Stomach (tissue), 9 donors: Measurements from ENCODE around the gene PLPP2. TPM values are rescaled to one million over a fixed set of nuclear protein-coding genes. Genes with fewer than 3 reads are reported as not detected.
"Not testable (repeated sequence)": the region's sequence is repeated elsewhere in the genome, so short reads cannot be mapped to it uniquely, and the experiment has no call there.

Experiments used
- DNase-seq, 2 donors: peaks; one replicate each; pipeline versions ENCODE4 v3.0.0 to v3.0.0-alpha.2; 2013 to 2019
- H3K27ac ChIP-seq, 5 donors: fragments of 200-600 bp in 4 of 5; sonication (generic) in 4 of 5; one replicate each; pipeline ENCODE4 v1.5.1; 2013 to 2019; ENCODE audit warnings: mild to moderate bottlenecking in 1 of 5, moderate library complexity in 1 of 5
- H3K27me3 ChIP-seq, 3 donors: fragments of 200-600 bp; sonication (generic); one replicate each; pipeline ENCODE4 v1.5.1; 2017 to 2019; ENCODE audit warnings: mixed run types in 1 of 3
- H3K36me3 ChIP-seq, 4 donors: fragments of 200-600 bp; sonication (generic); 1 replicate in 3 of 4; 2 replicates in 1 of 4; pipeline ENCODE4 v1.5.1; 2016 to 2019
- H3K4me1 ChIP-seq, 4 donors: fragments of 200-600 bp; sonication (generic); one replicate each; pipeline ENCODE4 v1.5.1; 2016 to 2019
- H3K4me3 ChIP-seq, 4 donors: fragments of 200-600 bp; sonication (generic) in 3 of 4; one replicate each; pipeline ENCODE4 v1.5.1; 2016 to 2019; ENCODE audit warnings: mild to moderate bottlenecking in 1 of 4
- H3K9me3 ChIP-seq, 4 donors: fragments of 200-600 bp; sonication (generic); one replicate each; pipeline ENCODE4 v1.5.1; 2016 to 2019
- EP300 ChIP-seq: sonication (generic); formaldehyde crosslinking; IDR thresholded peaks from one replicate; pipeline ENCODE4 v1.6.1; 2017; ENCODE audit warnings: antibody characterized with exemption
- POLR2A ChIP-seq, 4 donors: fragments of 450-650 bp; IDR thresholded peaks; one replicate each; pipeline ENCODE4 v1.6.1; 2016; ENCODE audit warnings: antibody characterized with exemption in 4 of 4, control low read depth in 2 of 4, mild to moderate bottlenecking in 1 of 4, moderate library complexity in 1 of 4
- POLR2AphosphoS5 ChIP-seq, 3 donors: sonication (generic); formaldehyde crosslinking; IDR thresholded peaks; one replicate each; pipeline ENCODE4 v1.6.1; 2016; ENCODE audit warnings: antibody characterized with exemption in 3 of 3
- WGBS, 5 donors: extraction: QIAGEN DNeasy Blood & Tissue Kit in 3 of 5; methylation state at CpG; one replicate each; pipeline versions ENCODE4 v1.1.5 to v1.1.7; 2013 to 2018; 5-methylcytosine and 5-hydroxymethylcytosine counted together
- intact Hi-C: fragments of 100-400 bp; cut with DNase I; formaldehyde crosslinking; loops from one replicate; pipeline ENCODE4 v1.15.1; 2023; ENCODE audit warnings: low total_unique reads
- polyA plus RNA-seq, 3 donors: library from polyadenylated mRNA; stranded (reverse); fragments of 200-250 nt; gene quantifications; one replicate each; pipeline ENCODE4 v1.2.3, GENCODE V29; 2013
- total RNA-seq, 5 donors: library from RNA; depleted of rRNA; stranded (reverse); fragments of >200 nt; gene quantifications; one replicate each; pipeline versions ENCODE4 v1.1.0 to v1.2.3, GENCODE V29; 2014 to 2016
- TF ChIP-seq, protein P1 (sequence below), 7 experiments: fragments of 450-650 bp in 4 of 7; fragments of 200-600 bp in 3 of 7; sonication (generic) in 3 of 7; IDR thresholded peaks; one replicate each; pipeline ENCODE4 v1.5.1; 2016 to 2019; ENCODE audit warnings: antibody characterized with exemption in 7 of 7, control low read depth in 2 of 7, mild to moderate bottlenecking in 1 of 7
- donor health status: healthy with polysubstance abuse.
- donor health status: Bipolar disorder and iron deficiency.
- donor health status: healthy.

The PLPP2 gene
- total and polyA plus RNA-seq, 8 donors, result 22.2 to 228 (median 46.1) TPM

DNA sequence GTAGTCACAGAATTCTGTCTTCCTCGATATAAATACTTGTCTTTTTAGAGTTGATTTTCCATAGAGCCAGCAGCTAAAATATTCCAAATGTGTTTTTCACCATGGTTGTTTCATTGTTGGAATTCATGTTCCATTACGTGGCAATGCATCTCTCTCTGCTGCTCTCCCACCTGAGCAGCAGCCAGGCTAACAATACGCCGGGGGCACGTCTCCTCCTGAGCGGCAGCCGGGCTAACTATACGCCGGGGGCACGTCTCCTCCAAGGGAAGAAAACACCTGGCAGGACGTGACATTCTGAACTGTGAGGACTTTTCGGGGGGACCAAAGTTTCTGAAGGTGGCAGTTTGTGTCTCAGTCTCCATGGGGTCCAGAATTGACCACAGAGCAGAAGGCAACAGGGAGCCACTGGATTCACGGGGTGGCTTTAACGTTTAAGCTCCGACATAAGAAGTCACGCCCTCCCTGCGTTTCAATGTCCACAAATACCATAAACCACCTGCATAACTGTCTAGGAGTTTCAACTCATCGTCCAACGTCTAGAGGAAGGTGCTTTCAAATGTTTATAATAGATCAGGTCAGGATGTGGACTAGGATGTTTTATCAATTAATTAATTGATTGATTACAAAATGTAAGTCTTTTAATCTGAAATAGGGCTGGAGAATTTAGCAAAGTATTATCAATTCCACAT is 15.1 kb downstream of the PLPP2 start:
- WGBS, 5 donors, result 84 to 88% (median 85%) methylated on average over 19 of the region's 19 CpGs
- intact Hi-C loops, result no loop called here
- peaks cover 3 to 22% (median 18%) of the 10 kb centered on the region in 4 donors for H3K36me3 ChIP-seq
- H3K27ac ChIP-seq, result no peak overlapping the region
- no peaks in the 10 kb centered on the region for H3K4me1 ChIP-seq
- no peak for TF ChIP-seq EP300
- no peak for TF ChIP-seq POLR2AphosphoS5 (IDR thresholded peaks at IDR 0.05)
- peaks cover 0 to 55% (median 0%) of the 10 kb centered on the region in 3 donors for H3K27me3 ChIP-seq
- no peak for DNase-seq
- no peak overlapping the region for H3K4me3 ChIP-seq
- H3K9me3 ChIP-seq, result no peaks in the 10 kb centered on the region

DNA sequence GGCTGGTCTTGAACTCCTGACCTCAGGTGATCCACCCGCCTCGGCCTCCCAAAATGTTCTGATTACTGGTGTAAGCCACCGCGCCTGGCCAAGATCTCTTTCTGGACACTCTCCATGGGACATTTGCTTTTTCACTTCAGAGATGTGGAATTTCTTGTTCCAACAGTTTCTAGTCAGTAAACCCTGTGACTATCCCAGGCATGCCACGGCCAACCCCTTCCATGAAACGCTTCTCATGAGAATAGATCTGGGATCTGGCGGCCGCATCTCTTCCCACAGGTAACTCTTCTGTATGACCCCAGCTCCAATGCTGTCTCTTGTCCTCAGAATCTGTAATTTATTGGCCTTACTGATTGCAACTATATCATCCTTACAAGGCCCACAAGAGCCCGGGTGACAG is 16.2 kb downstream of the PLPP2 start:
- Histone ChIP-seq H3K36me3 (peaks cover 0 to 11% (median 7%) of the 10 kb centered on the region in 4 donors), H3K4me3 (no peak overlapping the region), H3K27me3 (peaks cover 0 to 45% (median 0%) of the 10 kb centered on the region in 3 donors), H3K4me1 (no peaks in the 10 kb centered on the region), H3K27ac (no peak overlapping the region), H3K9me3 (no peaks in the 10 kb centered on the region)
- intact Hi-C loops, result no loop called here
- TF ChIP-seq, protein P1, sequence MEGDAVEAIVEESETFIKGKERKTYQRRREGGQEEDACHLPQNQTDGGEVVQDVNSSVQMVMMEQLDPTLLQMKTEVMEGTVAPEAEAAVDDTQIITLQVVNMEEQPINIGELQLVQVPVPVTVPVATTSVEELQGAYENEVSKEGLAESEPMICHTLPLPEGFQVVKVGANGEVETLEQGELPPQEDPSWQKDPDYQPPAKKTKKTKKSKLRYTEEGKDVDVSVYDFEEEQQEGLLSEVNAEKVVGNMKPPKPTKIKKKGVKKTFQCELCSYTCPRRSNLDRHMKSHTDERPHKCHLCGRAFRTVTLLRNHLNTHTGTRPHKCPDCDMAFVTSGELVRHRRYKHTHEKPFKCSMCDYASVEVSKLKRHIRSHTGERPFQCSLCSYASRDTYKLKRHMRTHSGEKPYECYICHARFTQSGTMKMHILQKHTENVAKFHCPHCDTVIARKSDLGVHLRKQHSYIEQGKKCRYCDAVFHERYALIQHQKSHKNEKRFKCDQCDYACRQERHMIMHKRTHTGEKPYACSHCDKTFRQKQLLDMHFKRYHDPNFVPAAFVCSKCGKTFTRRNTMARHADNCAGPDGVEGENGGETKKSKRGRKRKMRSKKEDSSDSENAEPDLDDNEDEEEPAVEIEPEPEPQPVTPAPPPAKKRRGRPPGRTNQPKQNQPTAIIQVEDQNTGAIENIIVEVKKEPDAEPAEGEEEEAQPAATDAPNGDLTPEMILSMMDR (IDR thresholded peaks at IDR 0.05), result no peak
- TF ChIP-seq EP300 (no peak), POLR2AphosphoS5 (IDR thresholded peaks at IDR 0.05) (no peak), POLR2A (IDR thresholded peaks at IDR 0.05) (no peak)
- no peak for DNase-seq
- 90 to 95% (median 92%) methylated on average over 9 of the region's 9 CpGs for WGBS, 5 donors

DNA sequence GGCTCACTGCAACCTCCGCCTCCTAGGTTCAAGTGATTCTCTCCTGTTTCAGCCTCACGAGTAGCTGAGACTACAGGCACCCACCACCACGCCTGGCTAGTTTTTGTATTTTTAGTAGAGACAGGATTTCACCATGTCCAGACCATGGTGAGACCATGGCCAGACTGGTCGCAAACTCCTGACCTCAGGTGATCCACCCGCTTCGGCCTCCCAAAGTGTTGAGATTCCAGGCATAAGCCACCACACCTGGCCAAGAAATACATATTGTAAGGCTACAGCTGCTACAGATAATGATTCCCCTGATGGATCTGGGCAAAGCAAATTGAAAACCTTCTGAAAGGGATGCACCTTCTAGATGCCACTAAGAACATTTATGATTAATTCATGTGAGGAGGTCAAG is 17.8 kb downstream of the PLPP2 start:
- Histone ChIP-seq H3K9me3 (no peaks in the 10 kb centered on the region), H3K4me1 (no peaks in the 10 kb centered on the region), H3K27me3 (peaks cover 0 to 42% (median 0%) of the 10 kb centered on the region in 3 donors), H3K4me3 (no peak overlapping the region), H3K36me3 (no peaks in the 10 kb centered on the region), H3K27ac (no peak overlapping the region)
- 87 to 91% (median 89%) methylated on average over 4 to 6 of the region's 6 CpGs for WGBS, 5 donors
- no peak for DNase-seq
- intact Hi-C loops, result no loop called here
- TF ChIP-seq POLR2A (IDR thresholded peaks at IDR 0.05), result no peak
- no peak for TF ChIP-seq EP300
- no peak for TF ChIP-seq POLR2AphosphoS5 (IDR thresholded peaks at IDR 0.05)
- TF ChIP-seq, protein P1 (IDR thresholded peaks at IDR 0.05), result no peak

DNA sequence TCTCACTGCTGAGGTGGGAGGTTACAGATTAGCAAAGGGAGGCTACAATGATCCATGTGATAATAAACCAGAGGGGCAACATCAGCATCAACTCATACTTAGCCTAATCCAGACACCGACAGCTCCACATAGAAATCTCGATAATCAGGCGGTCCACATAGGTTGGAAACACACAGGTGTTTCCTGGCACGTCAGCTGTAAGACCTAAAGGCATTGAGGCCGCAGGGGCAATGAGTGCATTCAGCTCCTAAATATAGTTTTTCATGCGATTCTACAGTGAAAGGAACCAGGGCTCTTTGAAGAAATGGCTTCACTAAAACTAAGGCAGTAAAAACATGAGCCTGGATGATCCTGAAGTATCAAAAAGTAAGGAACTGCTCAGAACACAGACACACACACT is 19.3 kb downstream of the PLPP2 start:
- H3K4me3 ChIP-seq, result no peak overlapping the region
- 55 to 73% (median 69%) methylated on average over 6 of the region's 6 CpGs for WGBS, 5 donors
- H3K27ac ChIP-seq, result no peak overlapping the region
- H3K27me3 ChIP-seq, result peaks cover 0 to 40% (median 0%) of the 10 kb centered on the region in 3 donors
- peaks cover 4 to 10% (median 8%) of the 10 kb centered on the region in 4 donors for H3K4me1 ChIP-seq
- H3K9me3 ChIP-seq, result no peaks in the 10 kb centered on the region
- H3K36me3 ChIP-seq, result no peaks in the 10 kb centered on the region
- intact Hi-C loops, result no loop called here
- no peak for DNase-seq
- TF ChIP-seq EP300 (no peak), POLR2A (IDR thresholded peaks at IDR 0.05) (no peak), POLR2AphosphoS5 (IDR thresholded peaks at IDR 0.05) (no peak)
- TF ChIP-seq, protein P1 (IDR thresholded peaks at IDR 0.05), result no peak

DNA sequence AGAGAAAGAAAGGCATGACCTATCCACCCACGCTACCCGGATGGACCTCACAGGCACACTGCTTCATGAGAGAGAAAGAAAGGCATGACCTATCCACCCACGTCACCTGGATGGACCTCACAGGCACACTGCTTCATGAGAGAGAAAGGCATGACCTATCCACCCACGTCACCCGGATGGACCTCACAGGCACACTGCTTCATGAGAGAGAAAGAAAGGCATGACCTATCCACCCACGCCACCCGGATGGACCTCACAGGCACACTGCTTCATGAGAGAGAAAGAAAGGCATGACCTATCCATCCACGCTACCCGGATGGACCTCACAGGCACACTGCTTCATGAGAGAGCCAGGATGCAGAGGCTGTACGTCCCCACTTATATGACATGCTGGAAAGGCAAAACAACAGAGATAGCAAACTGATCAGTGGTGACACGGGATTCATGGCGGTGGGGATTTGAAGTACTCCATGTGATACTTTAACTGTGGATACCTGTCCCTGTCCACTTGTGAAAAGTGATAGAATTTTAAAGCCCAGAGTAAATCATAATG is 20.4 kb downstream of the PLPP2 start:
- H3K36me3 ChIP-seq, H3K4me3 ChIP-seq, H3K9me3 ChIP-seq, H3K27ac ChIP-seq, intact Hi-C loops, DNase-seq: not testable (repeated sequence)
- WGBS, 5 donors, result 70 to 84% (median 75%) methylated on average over 6 to 10 of the region's 12 CpGs
- peaks cover 4 to 14% (median 11%) of the 10 kb centered on the region in 4 donors for H3K4me1 ChIP-seq
- peaks cover 0 to 44% (median 0%) of the 10 kb centered on the region in 3 donors for H3K27me3 ChIP-seq
